ENCODE data around the gene ADAT2. TPM values are rescaled to one million over a fixed set of nuclear protein-coding genes. Genes with fewer than 3 reads are reported as not detected.

The ADAT2 gene
- total RNA-seq, 1 experiment from 2014 or later: 5.3 TPM

- in situ Hi-C loops (cut with HindIII; ENCODE audit: low sequenced_read_pairs): no loop called here
- no peak for DNase-seq (ENCODE audit: low spot score)
Measured at GRCh38 chr6:143443096-143443495, 7.4 kb downstream of the ADAT2 start.

- in situ Hi-C loops (cut with HindIII; ENCODE audit: low sequenced_read_pairs): no loop called here
- DNase-seq (ENCODE audit: low spot score): no peak
Measured at GRCh38 chr6:143441680-143442545, 8.6 kb downstream of the ADAT2 start.

- in situ Hi-C loops (cut with HindIII; ENCODE audit: low sequenced_read_pairs): no loop called here
- DNase-seq (ENCODE audit: low spot score): no peak
Measured at GRCh38 chr6:143441010-143441409, 9.5 kb downstream of the ADAT2 start.

GRCh38 chr6:143432588-143432987 is 17.9 kb downstream of the ADAT2 start:
- in situ Hi-C loops (cut with HindIII; ENCODE audit: low sequenced_read_pairs): no loop called here
- DNase-seq (ENCODE audit: low spot score): no peak

- in situ Hi-C loops (cut with HindIII; ENCODE audit: low sequenced_read_pairs): no loop called here
- no peak for DNase-seq (ENCODE audit: low spot score)
Measured at GRCh38 chr6:143431226-143431625, 19.3 kb downstream of the ADAT2 start.

GRCh38 chr6:143429970-143430369 is 20.5 kb downstream of the ADAT2 start:
- in situ Hi-C loops (cut with HindIII; ENCODE audit: low sequenced_read_pairs): no loop called here

GRCh38 chr6:143427109-143427817 is 23.2 kb downstream of the ADAT2 start:
- DNase-seq (ENCODE audit: low spot score): peak; percentile 69
- in situ Hi-C loops (cut with HindIII; ENCODE audit: low sequenced_read_pairs): no loop called here

More at GRCh38 chr6:143429970-143430369, 20.5 kb downstream of the ADAT2 start:
- DNase-seq (ENCODE audit: low spot score): no peak

- no peak for DNase-seq (ENCODE audit: low spot score)
- in situ Hi-C loops (cut with HindIII; ENCODE audit: low sequenced_read_pairs): no loop called here
Measured at GRCh38 chr6:143426026-143426425, 24.5 kb downstream of the ADAT2 start.

GRCh38 chr6:143419526-143419925 is 31.0 kb downstream of the ADAT2 start:
- DNase-seq (ENCODE audit: low spot score): no peak
- in situ Hi-C loops (cut with HindIII; ENCODE audit: low sequenced_read_pairs): no loop called here

GRCh38 chr6:143414769-143415168 is 35.7 kb downstream of the ADAT2 start:
- in situ Hi-C loops (cut with HindIII; ENCODE audit: low sequenced_read_pairs): no loop called here
- DNase-seq (ENCODE audit: low spot score): no peak

GRCh38 chr6:143410859-143411270 is 39.6 kb downstream of the ADAT2 start:
- no peak for DNase-seq (ENCODE audit: low spot score)
- in situ Hi-C loops (cut with HindIII; ENCODE audit: low sequenced_read_pairs): no loop called here

GRCh38 chr6:143408787-143409162 is 41.7 kb downstream of the ADAT2 start:
- in situ Hi-C loops (cut with HindIII; ENCODE audit: low sequenced_read_pairs): no loop called here

GRCh38 chr6:143408151-143408786 is 42.2 kb downstream of the ADAT2 start:
- in situ Hi-C loops (cut with HindIII; ENCODE audit: low sequenced_read_pairs): no loop called here

More at GRCh38 chr6:143408787-143409162, 41.7 kb downstream of the ADAT2 start:
- DNase-seq (ENCODE audit: low spot score): no peak

GRCh38 chr6:143406673-143407072 is 43.8 kb downstream of the ADAT2 start:
- DNase-seq (ENCODE audit: low spot score): no peak
- in situ Hi-C loops (cut with HindIII; ENCODE audit: low sequenced_read_pairs): no loop called here

More at GRCh38 chr6:143408151-143408786, 42.2 kb downstream of the ADAT2 start:
- DNase-seq (ENCODE audit: low spot score): no peak

GRCh38 chr6:143405373-143406154 is 44.9 kb downstream of the ADAT2 start:
- no peak for DNase-seq (ENCODE audit: low spot score)
- in situ Hi-C loops (cut with HindIII; ENCODE audit: low sequenced_read_pairs): no loop called here

- in situ Hi-C loops (cut with HindIII; ENCODE audit: low sequenced_read_pairs): no loop called here
- DNase-seq (ENCODE audit: low spot score): no peak
Measured at GRCh38 chr6:143402721-143403336, 47.7 kb downstream of the ADAT2 start.

GRCh38 chr6:143401636-143402370 is 48.7 kb downstream of the ADAT2 start:
- no peak for DNase-seq (ENCODE audit: low spot score)
- in situ Hi-C loops (cut with HindIII; ENCODE audit: low sequenced_read_pairs): no loop called here

GRCh38 chr6:143401068-143401446 is 49.4 kb downstream of the ADAT2 start:
- DNase-seq (ENCODE audit: low spot score): no peak
- in situ Hi-C loops (cut with HindIII; ENCODE audit: low sequenced_read_pairs): no loop called here
